Measurements from ENCODE around the gene DSC2. TPM values are rescaled to one million over a fixed set of nuclear protein-coding genes. Genes with fewer than 3 reads are reported as not detected.

Gene DSC2
- total and polyA plus RNA-seq, 3 donors from 2014 or later = 1.2 to 2.7 (median 1.2) TPM

DNA sequence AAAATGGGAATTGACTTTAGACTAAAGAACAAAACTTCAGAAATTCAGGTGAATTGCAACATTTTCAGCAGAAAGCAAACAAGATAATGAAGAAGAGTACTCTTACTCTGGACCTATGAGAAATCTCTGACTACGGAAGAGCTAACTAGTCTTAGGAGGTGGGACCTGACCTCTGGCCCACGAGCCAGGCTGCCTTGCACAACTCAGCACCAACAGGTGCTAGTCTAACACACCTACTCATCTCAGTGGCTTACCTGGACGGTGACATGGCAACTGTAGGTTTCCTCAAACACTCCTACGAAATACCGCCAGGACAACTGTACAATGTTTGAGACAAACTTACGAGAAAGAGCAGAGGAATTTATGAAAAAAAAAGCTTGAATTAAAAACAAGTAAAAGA is 56.6 kb downstream of the DSC2 start:
- no peak overlapping the region for H3K27ac ChIP-seq
- no peak overlapping the region for H3K4me3 ChIP-seq
- intact Hi-C loops (cut with DNase I; ENCODE audit: low total_unique reads) = no loop called here
- DNase-seq = no peak
- no peaks in the 10 kb centered on the region for H3K36me3 ChIP-seq (ENCODE audit: low read depth, missing control alignments)
- no peak for TF ChIP-seq POLR2A (IDR thresholded peaks at IDR 0.05)
- TF ChIP-seq, protein P1, sequence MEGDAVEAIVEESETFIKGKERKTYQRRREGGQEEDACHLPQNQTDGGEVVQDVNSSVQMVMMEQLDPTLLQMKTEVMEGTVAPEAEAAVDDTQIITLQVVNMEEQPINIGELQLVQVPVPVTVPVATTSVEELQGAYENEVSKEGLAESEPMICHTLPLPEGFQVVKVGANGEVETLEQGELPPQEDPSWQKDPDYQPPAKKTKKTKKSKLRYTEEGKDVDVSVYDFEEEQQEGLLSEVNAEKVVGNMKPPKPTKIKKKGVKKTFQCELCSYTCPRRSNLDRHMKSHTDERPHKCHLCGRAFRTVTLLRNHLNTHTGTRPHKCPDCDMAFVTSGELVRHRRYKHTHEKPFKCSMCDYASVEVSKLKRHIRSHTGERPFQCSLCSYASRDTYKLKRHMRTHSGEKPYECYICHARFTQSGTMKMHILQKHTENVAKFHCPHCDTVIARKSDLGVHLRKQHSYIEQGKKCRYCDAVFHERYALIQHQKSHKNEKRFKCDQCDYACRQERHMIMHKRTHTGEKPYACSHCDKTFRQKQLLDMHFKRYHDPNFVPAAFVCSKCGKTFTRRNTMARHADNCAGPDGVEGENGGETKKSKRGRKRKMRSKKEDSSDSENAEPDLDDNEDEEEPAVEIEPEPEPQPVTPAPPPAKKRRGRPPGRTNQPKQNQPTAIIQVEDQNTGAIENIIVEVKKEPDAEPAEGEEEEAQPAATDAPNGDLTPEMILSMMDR (IDR thresholded peaks at IDR 0.05) = no peak
- 81 to 95% methylated on average over 6 of the region's 6 CpGs for WGBS, 2 donors
- H3K9me3 ChIP-seq = no peaks in the 10 kb centered on the region
- no peaks in the 10 kb centered on the region for H3K4me1 ChIP-seq
- no peaks in the 10 kb centered on the region for H3K27me3 ChIP-seq

DNA sequence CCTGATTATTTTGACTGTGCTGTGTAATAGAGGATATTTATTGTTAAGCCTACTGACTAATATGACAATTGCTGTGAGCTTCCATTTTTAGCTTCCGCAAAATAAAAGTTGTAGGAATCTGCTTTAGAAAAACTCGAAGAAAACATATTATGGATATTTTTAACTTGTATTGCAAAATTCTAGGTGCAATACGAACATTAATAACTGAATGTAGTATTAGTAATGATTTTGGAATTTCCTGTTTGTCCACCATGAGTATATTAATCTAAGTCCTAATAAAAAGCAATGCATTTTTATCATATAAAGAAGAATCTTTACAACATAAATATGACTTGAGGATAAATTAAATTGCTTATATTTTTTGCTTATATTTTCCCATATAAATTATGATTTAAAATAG is 57.3 kb downstream of the DSC2 start:
- no peaks in the 10 kb centered on the region for H3K36me3 ChIP-seq (ENCODE audit: low read depth, missing control alignments)
- H3K27me3 ChIP-seq = no peaks in the 10 kb centered on the region
- no peaks in the 10 kb centered on the region for H3K9me3 ChIP-seq
- 80 to 85% methylated on average over 3 of the region's 3 CpGs for WGBS, 2 donors
- H3K4me1 ChIP-seq = no peaks in the 10 kb centered on the region
- intact Hi-C loops (cut with DNase I; ENCODE audit: low total_unique reads) = no loop called here
- no peak for DNase-seq
- TF ChIP-seq, protein P1 (IDR thresholded peaks at IDR 0.05) = no peak
- TF ChIP-seq POLR2A (IDR thresholded peaks at IDR 0.05) = no peak
- H3K4me3 ChIP-seq = no peak overlapping the region
- no peak overlapping the region for H3K27ac ChIP-seq

DNA sequence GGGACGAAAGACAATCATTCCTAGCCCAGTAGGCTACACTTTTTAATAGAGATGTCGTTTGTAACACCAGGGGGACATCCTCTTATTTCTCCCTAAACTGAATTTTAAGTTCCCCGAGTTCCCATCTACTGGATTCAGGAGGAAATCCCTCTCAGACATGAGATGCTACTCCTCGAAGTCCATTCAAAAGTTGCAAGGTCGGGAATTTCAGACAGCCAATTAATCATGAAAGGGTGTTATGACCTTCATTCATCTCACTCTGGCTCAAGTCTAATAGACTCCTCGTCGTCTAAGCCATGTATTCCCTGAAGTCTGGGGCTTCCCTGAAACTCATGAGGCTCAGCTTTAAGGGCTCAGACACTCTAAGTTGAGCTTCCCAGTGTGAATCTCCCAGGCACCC is 58.5 kb downstream of the DSC2 start:
- Histone ChIP-seq H3K4me1 (no peaks in the 10 kb centered on the region), H3K9me3 (no peaks in the 10 kb centered on the region), H3K36me3 (ENCODE audit: low read depth, missing control alignments) (no peaks in the 10 kb centered on the region), H3K4me3 (no peak overlapping the region), H3K27ac (no peak overlapping the region), H3K27me3 (no peaks in the 10 kb centered on the region)
- DNase-seq = no peak
- 44 to 56% methylated on average over 7 of the region's 7 CpGs for WGBS, 2 donors
- intact Hi-C loops (cut with DNase I; ENCODE audit: low total_unique reads) = no loop called here
- TF ChIP-seq POLR2A (IDR thresholded peaks at IDR 0.05) = no peak
- TF ChIP-seq, protein P1 (IDR thresholded peaks at IDR 0.05) = no peak

DNA sequence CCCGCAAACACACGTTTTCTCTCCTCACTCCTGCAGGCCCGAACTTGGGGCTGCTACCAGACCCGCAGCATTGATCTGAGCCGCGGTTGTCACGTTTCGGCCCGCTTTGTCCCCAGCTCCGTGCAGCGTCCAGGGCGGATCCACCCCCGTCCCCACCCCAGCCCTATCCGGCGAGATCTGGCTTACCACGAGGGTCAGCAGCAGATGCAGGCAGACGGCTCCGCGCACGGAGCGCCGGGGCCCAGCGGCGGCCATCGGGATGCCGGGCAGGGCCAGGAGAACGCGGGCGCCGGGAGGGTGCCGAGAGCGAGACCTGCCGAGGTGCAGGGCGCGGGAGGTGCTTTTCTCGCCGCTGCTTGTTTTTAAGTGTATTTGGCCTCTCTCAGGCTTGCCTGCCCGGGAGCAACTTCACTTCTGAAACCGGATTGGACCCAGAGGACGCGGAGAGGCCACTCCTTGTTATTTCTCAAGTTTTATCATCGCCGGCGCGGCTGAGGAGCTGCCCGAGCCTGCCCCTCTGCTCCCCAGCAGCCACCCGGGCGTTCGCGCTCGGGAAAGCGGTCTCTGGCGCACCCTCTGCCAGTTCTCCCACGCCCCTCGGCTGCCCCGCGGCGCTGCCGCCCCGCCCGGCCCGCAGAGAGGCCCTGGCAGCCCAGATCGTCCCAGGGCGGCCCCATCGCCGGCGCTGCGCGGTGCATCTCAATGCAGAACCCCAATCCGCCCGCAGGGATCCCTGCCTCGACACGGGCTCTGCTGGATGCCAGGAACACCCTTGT is 59.6 kb downstream of the DSC2 start, which contains the start of gene DSC3:
Gene DSC3, minus strand, starts transcription at position 337 of the 776 bp plus-strand sequence. Its CDS starts 82 bp downstream, at position 255.
- peak; percentile 17 for DNase-seq
- H3K4me1 ChIP-seq = no peaks in the 10 kb centered on the region
- 2 to 5% methylated on average over 28 to 72 of the region's 73 CpGs for WGBS, 2 donors
- intact Hi-C loops (cut with DNase I; ENCODE audit: low total_unique reads) = no loop called here
- peak within 1 kb of the TSS; percentile 12 to 36 for H3K4me3 ChIP-seq
- H3K27me3 ChIP-seq = no peaks in the 10 kb centered on the region
- H3K27ac ChIP-seq = no peak within 1 kb of the TSS
- no peak for TF ChIP-seq POLR2A (IDR thresholded peaks at IDR 0.05)
- TF ChIP-seq, protein P1 (IDR thresholded peaks at IDR 0.05) = no peak
- no peaks in the 10 kb centered on the region for H3K9me3 ChIP-seq
- H3K36me3 ChIP-seq (ENCODE audit: low read depth, missing control alignments) = no peaks in the 10 kb centered on the region

DNA sequence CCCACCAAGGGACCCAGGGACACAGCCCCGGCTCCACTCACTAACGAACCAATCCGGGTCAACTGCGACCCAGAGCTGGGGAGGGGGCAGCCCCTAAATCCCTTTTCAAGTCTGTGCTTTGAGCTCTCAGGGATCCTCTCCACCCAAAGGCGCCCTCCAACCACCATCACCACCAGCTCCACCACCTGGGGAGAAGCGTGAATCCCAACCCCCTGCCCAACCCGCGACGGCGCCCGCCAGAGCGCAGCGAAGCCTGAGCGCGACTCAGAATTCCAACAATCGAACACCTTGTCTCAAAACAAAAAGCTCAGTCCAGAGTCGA is 60.2 kb downstream of the DSC2 start:
- Histone ChIP-seq H3K9me3 (no peaks in the 10 kb centered on the region), H3K4me1 (no peaks in the 10 kb centered on the region), H3K36me3 (ENCODE audit: low read depth, missing control alignments) (no peaks in the 10 kb centered on the region), H3K27me3 (no peaks in the 10 kb centered on the region), H3K4me3 (peak overlapping the region; percentile 12 to 36), H3K27ac (no peak overlapping the region)
- 2 to 3% methylated on average over 8 to 17 of the region's 17 CpGs for WGBS, 2 donors
- TF ChIP-seq POLR2A (IDR thresholded peaks at IDR 0.05) = no peak
- TF ChIP-seq, protein P1 (IDR thresholded peaks at IDR 0.05) = no peak
- intact Hi-C loops (cut with DNase I; ENCODE audit: low total_unique reads) = no loop called here
- DNase-seq = no peak

Data from testis (tissue), 3 donors.